ENCODE results near the gene RBP3.

DNA sequence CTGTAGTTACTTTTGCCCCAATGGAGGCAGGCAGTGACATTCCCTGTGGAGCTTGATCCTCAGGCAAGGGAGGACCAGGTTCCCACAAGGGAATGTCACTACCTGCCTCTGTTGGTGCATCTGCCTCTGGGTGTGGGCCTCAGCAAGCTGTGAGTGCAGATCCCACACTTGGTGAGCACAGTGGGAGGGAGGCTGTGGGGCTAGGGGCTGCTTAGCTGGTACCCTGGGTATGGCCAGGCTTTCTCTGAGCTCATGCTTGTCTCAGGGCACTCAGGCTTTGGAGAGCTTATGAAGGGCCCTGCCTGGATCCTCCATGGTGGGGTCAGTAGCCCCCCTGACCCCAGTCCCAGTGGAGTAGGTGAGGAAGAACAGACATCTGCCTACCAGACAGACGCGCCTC, 52.1 kb downstream of the RBP3 start:
- TF ChIP-seq ZBTB8A (tag by site-specific recombination; IDR thresholded peaks at IDR 0.05) (no peak), CTCF (tag by site-specific recombination; IDR thresholded peaks at IDR 0.05) (no peak)

All from HEK293 (cell line).